Measurements from ENCODE around the gene SHISAL1. TPM values are rescaled to one million over a fixed set of nuclear protein-coding genes. Genes with fewer than 3 reads are reported as not detected.

SHISAL1 gene
- total RNA-seq, 1 experiment from 2014 or later: 2.9 TPM

DNA sequence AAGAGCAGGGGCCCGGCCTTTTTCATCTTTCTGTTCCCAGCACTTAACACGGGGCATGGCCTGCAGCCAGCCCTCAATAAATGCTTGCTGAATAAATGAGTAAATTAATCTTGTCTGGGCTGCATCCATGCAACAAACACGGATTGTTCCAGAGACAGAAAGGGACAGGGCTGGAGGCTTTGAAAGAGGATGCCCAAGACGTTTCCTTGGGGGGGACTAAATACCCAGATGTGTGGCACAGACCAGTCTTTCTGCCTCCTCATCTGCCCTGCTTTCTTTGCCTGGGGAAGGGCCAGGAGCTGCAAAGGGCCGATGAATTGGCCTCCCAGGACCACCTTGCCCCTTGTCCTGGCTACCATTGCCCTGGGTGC, 40.4 kb downstream of the SHISAL1 start:
- Histone ChIP-seq H2BK5ac (ENCODE audit: insufficient read length, low read length) (no peak overlapping the region), H3K4me1 (ENCODE audit: insufficient read depth, low read length) (0 out of 2 replicates have a peak, but pooled peaks cover 2% of the 10 kb centered on the region), H3K27me3 (ENCODE audit: insufficient read depth, low read length) (no peaks in the 10 kb centered on the region), H2AFZ (ENCODE audit: low read length) (no peak overlapping the region), H3K56ac (ENCODE audit: insufficient read length, low read depth, low read length) (no peak overlapping the region), H2BK120ac (ENCODE audit: low read depth, low read length, poor library complexity, severe bottlenecking) (no peak overlapping the region), H3K79me2 (ENCODE audit: insufficient read depth, low read length) (no peaks in the 10 kb centered on the region), H2AK5ac (ENCODE audit: insufficient read length, low read length) (no peak overlapping the region), H2BK12ac (ENCODE audit: insufficient read length, low read depth, low read length) (no peak overlapping the region), H3K23ac (ENCODE audit: insufficient read length, low read depth, low read length) (no peak overlapping the region), H3K23me2 (ENCODE audit: insufficient read length, low read depth, low read length, poor library complexity, severe bottlenecking) (no peaks in the 10 kb centered on the region), H4K8ac (replicated peaks; ENCODE audit: insufficient read length, low read depth, low read length) (no peak overlapping the region), H4K5ac (ENCODE audit: insufficient read length, low read depth, low read length) (no peak overlapping the region), H3K9me3 (ENCODE audit: control insufficient read depth, low read depth, low read length) (no peaks in the 10 kb centered on the region), H3K4me2 (ENCODE audit: insufficient read depth, insufficient read length, low read length) (no peak overlapping the region), H4K91ac (ENCODE audit: insufficient read length, low read depth, low read length) (no peak overlapping the region), H3K27ac (ENCODE audit: insufficient read length, low read depth, low read length) (no peak overlapping the region), H3T11ph (ENCODE audit: low read length) (no peak overlapping the region), H3K18ac (ENCODE audit: insufficient read length, low read depth, low read length) (no peak overlapping the region), H2BK20ac (ENCODE audit: low read depth, low read length, poor library complexity, severe bottlenecking) (no peak overlapping the region), H3K14ac (ENCODE audit: insufficient read depth, low read length) (no peak overlapping the region), H4K20me1 (ENCODE audit: control insufficient read depth, insufficient read depth, insufficient read length) (no peaks in the 10 kb centered on the region), H3K79me1 (ENCODE audit: insufficient read depth, low read depth, low read length, poor library complexity, severe bottlenecking) (no peaks in the 10 kb centered on the region), H3K4ac (ENCODE audit: low read depth, low read length) (no peak overlapping the region), H2BK15ac (ENCODE audit: low read depth, low read length) (no peak overlapping the region), H3K9ac (ENCODE audit: extremely low read depth, insufficient read length, low read length) (no peak overlapping the region)
- Mint-ChIP-seq H3K27me3 (ENCODE audit: low read depth) (peaks cover 7% of the 10 kb centered on the region; the same call in 1 of the 2 replicates), H3K4me1 (peaks cover 28 to 29% of the 10 kb centered on the region in 2 experiments), H3K4me3 (no peak overlapping the region), H3K9me3 (no peaks in the 10 kb centered on the region), H3K27ac (no peak overlapping the region; a peak in 1 of 7 replicates), H3K36me3 (ENCODE audit: insufficient read depth in 1 of 3, low read depth in 3 of 3) (no peaks in the 10 kb centered on the region)
- TF ChIP-seq, protein P1, sequence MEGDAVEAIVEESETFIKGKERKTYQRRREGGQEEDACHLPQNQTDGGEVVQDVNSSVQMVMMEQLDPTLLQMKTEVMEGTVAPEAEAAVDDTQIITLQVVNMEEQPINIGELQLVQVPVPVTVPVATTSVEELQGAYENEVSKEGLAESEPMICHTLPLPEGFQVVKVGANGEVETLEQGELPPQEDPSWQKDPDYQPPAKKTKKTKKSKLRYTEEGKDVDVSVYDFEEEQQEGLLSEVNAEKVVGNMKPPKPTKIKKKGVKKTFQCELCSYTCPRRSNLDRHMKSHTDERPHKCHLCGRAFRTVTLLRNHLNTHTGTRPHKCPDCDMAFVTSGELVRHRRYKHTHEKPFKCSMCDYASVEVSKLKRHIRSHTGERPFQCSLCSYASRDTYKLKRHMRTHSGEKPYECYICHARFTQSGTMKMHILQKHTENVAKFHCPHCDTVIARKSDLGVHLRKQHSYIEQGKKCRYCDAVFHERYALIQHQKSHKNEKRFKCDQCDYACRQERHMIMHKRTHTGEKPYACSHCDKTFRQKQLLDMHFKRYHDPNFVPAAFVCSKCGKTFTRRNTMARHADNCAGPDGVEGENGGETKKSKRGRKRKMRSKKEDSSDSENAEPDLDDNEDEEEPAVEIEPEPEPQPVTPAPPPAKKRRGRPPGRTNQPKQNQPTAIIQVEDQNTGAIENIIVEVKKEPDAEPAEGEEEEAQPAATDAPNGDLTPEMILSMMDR (conservative IDR thresholded peaks at IDR 0.05): no peak
- WGBS (ENCODE audit: extremely low coverage, insufficient read length, low lambda C conversion rate): no CpG with 5 or more reads among the region's 5 CpGs
- no peak for DNase-seq
